ENCODE results near the gene INTS1. TPM values are rescaled to one million over a fixed set of nuclear protein-coding genes. Genes with fewer than 3 reads are reported as not detected.

The INTS1 gene
- total RNA-seq, 1 donor from 2014 or later: 163 TPM

DNA sequence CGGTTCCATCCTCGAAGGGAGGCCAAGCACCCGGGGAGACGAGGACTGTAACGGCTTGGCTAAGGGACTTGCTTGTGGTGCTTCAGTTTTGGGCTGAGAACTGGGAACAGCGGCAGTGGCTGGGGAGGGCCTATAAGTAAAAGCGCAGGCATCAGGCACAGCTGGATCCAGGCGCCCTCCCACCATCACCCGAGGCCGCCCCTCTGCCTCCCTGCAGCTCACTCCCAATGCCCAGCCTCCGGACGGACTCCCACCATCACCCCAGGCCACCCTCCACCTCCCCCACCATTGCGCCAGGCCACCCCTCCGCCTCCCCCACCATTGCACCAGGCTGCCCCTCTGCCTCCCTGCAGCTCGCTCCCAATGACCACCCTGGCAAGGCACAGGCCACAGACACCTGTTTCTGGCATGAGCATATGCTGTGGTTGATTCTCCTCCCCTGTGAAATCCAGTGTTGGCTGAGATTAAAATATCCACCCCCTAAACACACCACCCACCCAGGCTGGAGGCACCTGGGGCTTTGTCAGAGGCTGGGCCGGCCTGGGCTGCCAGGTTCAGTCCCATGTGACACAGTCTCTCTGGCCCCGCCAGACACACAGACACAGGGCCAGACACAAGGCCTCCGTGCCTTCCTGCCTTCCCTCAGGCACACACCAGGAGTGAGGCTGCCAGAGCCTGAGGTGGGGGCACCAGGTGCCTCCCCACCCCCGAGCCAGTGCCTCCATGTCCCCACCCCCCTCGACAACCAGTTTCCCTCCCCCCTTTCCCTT is 61.6 kb downstream of the INTS1 start:
- Mint-ChIP-seq H3K4me3 (no peak overlapping the region), H3K4me1 (no peaks in the 10 kb centered on the region), H3K36me3 (no peaks in the 10 kb centered on the region), H3K27ac (no peak overlapping the region), H3K9me3 (no peaks in the 10 kb centered on the region), H3K27me3 (ENCODE audit: low read depth) (no peaks in the 10 kb centered on the region)
- TF ChIP-seq, protein P1, sequence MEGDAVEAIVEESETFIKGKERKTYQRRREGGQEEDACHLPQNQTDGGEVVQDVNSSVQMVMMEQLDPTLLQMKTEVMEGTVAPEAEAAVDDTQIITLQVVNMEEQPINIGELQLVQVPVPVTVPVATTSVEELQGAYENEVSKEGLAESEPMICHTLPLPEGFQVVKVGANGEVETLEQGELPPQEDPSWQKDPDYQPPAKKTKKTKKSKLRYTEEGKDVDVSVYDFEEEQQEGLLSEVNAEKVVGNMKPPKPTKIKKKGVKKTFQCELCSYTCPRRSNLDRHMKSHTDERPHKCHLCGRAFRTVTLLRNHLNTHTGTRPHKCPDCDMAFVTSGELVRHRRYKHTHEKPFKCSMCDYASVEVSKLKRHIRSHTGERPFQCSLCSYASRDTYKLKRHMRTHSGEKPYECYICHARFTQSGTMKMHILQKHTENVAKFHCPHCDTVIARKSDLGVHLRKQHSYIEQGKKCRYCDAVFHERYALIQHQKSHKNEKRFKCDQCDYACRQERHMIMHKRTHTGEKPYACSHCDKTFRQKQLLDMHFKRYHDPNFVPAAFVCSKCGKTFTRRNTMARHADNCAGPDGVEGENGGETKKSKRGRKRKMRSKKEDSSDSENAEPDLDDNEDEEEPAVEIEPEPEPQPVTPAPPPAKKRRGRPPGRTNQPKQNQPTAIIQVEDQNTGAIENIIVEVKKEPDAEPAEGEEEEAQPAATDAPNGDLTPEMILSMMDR (IDR thresholded peaks at IDR 0.05; ENCODE audit: unreplicated experiment): no peak
- no peak for DNase-seq (ENCODE audit: low spot score in 2 of 2, unreplicated experiment in 2 of 2)

DNA sequence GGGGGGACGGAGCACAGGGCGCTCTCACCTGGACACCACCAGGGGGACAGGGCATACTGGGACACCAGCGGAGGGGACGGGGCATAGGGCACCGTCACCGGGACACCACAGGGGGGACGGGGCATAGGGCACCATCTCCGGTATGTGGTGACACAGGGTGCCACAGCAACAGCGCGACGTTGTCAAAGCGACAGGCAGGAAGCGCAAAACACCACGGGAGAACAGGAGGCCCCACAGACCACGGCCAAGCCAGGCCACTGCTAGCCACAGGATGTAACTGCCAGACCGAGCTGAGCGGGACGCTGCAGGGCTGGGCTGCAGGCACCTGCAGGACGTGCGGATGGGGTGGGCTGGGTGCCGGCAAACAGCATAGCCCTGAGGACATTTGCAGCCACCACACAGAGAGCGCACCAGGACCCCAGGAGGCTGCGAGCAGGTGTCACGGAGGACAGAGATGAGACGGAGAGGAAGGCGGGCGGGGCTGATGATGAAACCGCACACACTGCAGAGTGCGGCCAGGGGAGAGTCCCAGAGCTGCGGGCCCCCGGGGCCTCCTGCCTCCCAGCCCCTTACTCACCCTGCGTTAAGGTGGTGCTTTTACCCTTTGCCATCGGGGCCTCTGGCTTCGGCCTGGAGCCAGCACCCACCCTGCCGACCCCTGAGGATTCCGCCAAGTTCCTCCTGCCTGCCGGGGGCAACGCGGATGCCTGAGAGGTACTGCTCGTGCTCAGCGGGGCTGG is 62.4 kb downstream of the INTS1 start:
- no peaks in the 10 kb centered on the region for H3K36me3 Mint-ChIP-seq
- DNase-seq (ENCODE audit: low spot score in 2 of 2, unreplicated experiment in 2 of 2): no peak
- no peaks in the 10 kb centered on the region for H3K4me1 Mint-ChIP-seq
- no peaks in the 10 kb centered on the region for H3K27me3 Mint-ChIP-seq (ENCODE audit: low read depth)
- TF ChIP-seq, protein P1 (IDR thresholded peaks at IDR 0.05; ENCODE audit: unreplicated experiment): no peak
- no peak overlapping the region for H3K4me3 Mint-ChIP-seq
- H3K27ac Mint-ChIP-seq: no peak overlapping the region
- H3K9me3 Mint-ChIP-seq: no peaks in the 10 kb centered on the region

DNA sequence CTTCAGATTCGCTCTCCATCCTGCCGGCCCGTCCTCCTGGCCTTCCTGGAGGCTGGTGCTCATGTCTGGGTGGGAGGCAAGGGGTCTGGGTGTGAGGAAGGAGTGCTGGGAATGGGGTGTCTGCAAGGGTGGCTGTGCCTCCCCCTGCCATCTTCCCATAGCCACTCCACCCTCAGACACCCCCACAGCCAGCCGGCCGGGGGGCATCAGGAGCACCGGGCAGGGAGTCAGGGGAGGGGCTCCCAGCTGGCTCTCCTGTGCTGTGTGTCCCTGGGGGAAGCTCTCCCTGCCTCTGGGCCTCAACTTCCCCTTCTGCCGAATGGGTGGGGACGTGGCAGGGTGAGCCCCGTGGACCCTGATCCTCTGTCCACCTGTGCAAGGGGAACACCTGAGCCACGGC is 63.6 kb downstream of the INTS1 start:
- no peak for DNase-seq (ENCODE audit: low spot score in 2 of 2, unreplicated experiment in 2 of 2)
- Mint-ChIP-seq H3K9me3 (no peaks in the 10 kb centered on the region), H3K27me3 (ENCODE audit: low read depth) (no peaks in the 10 kb centered on the region), H3K4me1 (no peaks in the 10 kb centered on the region), H3K4me3 (no peak overlapping the region), H3K27ac (no peak overlapping the region), H3K36me3 (no peaks in the 10 kb centered on the region)
- TF ChIP-seq, protein P1 (IDR thresholded peaks at IDR 0.05; ENCODE audit: unreplicated experiment): no peak

DNA sequence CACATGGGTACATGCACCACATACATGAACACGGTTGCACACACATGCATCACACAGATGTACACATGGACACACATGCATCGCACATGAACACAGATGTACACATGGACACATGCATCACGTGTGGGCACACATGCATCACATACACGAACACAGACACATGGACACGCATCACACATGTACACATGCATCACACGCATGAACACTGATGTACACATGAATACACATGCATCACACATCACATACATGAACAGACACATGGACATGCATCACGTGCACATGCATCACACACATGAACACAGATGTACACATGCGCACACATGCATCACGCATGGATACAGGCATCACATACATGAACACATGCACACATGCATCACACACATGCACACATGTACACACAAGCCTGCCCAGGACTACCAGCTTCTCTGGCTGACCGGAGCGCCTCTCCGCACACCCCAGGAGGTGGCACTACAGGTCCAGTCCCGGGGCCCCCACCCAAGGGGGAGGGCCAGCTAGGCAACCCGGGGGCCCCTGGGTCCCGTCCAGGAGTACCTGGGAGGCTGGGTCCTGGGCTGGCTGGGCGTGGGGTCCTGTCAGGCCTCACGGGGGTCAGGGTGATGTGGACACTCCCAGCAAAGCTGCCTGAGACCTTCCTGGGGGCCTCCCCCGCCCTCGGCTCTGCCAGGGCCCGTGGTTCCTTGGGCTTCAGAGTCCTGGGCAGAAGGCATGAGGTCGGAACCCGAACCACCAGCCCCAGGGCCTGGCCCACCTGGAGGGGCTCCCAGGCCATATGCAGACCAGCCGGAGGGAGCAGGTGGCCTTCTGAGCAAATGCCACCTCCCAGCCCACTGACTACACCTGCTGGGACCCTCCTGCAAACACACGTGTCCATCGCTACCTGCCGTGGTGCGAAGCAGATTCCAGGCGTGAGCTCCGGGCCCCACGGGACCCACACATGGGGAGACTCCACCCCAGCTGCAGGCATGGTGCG is 64.5 kb downstream of the INTS1 start:
- Mint-ChIP-seq H3K27me3 (ENCODE audit: low read depth) (no peaks in the 10 kb centered on the region), H3K4me1 (no peaks in the 10 kb centered on the region), H3K27ac (no peak overlapping the region), H3K36me3 (no peaks in the 10 kb centered on the region), H3K4me3 (no peak overlapping the region), H3K9me3 (no peaks in the 10 kb centered on the region)
- TF ChIP-seq, protein P1 (IDR thresholded peaks at IDR 0.05; ENCODE audit: unreplicated experiment): no peak
- DNase-seq (ENCODE audit: low spot score in 2 of 2, unreplicated experiment in 2 of 2): no peak

DNA sequence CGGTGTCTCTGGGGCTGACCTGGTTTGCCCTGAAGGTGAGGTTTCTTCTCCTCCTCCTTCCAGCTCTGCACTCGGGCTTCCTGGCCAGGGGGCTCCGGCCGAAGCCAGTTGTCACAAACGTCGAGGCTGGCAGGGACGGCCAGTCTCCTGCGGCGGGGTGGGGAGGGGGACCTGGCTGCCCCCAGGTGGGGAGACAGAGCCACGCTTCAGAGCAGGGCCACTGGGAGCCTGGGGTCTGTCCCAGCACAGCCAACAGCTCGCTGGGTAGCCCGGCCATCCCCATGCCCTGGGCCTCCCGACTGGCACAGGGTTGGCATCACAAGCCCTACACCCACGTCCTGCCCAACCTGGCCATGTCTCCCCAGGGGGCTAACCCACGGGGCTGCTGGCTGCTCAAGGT is 65.4 kb downstream of the INTS1 start:
- no peak overlapping the region for H3K27ac Mint-ChIP-seq
- H3K9me3 Mint-ChIP-seq: no peaks in the 10 kb centered on the region
- H3K36me3 Mint-ChIP-seq: no peaks in the 10 kb centered on the region
- H3K4me1 Mint-ChIP-seq: no peaks in the 10 kb centered on the region
- DNase-seq (ENCODE audit: low spot score in 2 of 2, unreplicated experiment in 2 of 2): no peak
- no peaks in the 10 kb centered on the region for H3K27me3 Mint-ChIP-seq (ENCODE audit: low read depth)
- no peak overlapping the region for H3K4me3 Mint-ChIP-seq
- TF ChIP-seq, protein P1 (IDR thresholded peaks at IDR 0.05; ENCODE audit: unreplicated experiment): no peak
